ENCODE results near the gene ZNF213. TPM values are rescaled to one million over a fixed set of nuclear protein-coding genes. Genes with fewer than 3 reads are reported as not detected.
"Not testable (repeated sequence)": the region's sequence is repeated elsewhere in the genome, so short reads cannot be mapped to it uniquely, and the experiment has no call there.

Gene ZNF213
- total RNA-seq, 1 donor from 2014 or later = 2.7 TPM

DNA sequence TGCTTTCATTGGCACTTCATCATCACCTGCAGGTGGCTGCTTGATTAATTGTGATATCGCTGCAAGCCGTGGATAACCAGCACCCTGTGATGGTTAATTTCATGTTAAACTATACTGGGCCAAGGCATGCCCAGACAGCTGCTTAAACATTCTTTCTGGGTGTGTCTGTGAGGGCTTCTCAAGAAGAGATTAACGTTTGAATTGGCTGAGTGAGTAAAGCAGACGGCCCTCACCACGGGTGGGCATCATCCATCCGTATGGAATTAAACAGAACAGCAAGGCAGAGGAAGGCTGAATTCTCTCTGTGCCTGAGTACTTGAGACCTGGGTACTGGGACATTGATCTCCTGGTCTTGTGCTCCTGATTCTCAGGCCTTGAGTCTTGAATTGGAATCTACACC lies 7.1 kb upstream of the ZNF213 start:
- no peak for ATAC-seq
- DNase-seq (ENCODE audit: low spot score) = no peak

DNA sequence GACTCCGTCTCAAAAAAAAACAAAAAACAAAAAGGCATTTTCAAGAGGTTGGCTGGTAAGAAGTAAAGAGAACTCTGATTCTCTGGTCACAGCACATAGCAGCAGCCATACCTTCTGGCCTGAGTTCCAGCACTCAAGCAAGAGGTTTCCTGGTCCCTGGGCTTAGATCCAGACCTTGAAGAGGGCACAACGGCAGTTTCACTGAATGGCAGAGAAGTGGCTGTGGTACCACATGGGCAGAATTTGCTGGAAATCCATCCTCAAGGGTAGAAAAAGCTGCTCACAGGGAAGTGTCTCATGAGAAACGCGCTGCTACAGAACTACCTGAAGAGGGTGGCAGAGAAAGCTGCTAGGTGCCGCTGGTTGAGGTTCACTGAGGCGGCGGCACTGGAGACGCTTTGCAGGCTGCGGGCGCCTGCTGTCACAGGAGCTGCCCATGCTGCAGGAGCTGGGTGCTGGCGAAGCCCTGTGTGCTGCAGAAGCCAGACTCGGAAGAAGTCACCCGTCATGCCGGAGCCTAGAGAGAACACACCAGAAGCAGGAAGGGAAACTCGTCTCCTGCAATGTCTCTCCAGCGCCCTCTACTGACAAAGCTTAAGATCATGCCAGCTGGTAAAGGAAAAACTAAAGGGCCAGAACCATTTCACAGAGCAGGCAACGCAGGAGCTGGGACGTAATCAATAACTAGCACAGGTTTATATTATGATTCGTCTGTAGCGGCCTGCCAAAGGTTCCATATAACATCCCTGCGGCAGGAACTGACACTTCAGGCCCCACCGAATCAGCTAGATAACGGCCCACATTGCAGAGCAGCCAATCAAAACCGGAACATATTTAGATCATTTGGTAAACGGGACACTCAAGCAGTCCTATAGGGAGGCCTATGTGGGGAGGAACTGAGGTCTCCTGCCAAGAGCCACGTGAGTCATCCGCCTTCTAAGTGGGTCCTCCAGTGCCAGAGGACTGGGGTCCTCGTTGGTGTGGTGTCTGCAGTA lies 5.4 kb upstream of the ZNF213 start:
- DNase-seq (ENCODE audit: low spot score) (peak; percentile 74), ATAC-seq (peak; percentile 87)

GRCh38 chr16:3131755-3132377 lies 3.0 kb upstream of the ZNF213 start:
- ATAC-seq (peak; percentile 41), DNase-seq (ENCODE audit: low spot score) (no peak)

- ATAC-seq (no peak), DNase-seq (ENCODE audit: low spot score) (no peak)
Observed at GRCh38 chr16:3133844-3134243, 985 bp upstream of the ZNF213 start.

DNA sequence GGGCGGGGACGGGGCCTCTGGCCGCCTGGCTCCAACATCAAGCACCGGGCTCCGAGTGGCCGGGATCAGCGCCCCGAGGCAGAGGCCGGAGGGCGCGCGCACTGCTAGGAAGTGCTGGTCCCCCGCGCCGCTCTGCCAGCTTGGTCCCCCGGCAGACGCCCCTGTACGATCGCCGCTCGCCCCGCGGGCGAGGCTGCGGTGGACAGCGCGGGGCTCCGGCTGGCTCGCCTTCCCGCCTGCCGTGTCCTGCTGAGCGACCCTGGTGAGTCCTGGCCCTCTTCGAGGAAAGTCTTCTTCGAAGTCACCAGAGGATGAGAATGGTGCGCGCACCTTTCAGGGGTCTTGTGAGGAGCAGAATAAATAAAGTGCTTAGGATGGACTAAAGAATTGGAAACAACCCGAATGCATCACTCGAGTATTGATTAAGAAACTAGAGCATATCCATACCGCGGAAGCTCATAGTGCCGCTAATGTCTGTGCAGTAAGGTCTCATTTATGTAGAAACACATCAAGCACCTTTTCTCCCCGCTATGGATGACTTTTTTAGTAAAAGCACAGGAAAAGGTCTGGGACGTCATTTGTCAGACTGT lies 392 bp downstream of the ZNF213 start:
- DNase-seq (ENCODE audit: low spot score) = no peak
- peak; percentile 1 for ATAC-seq

DNA sequence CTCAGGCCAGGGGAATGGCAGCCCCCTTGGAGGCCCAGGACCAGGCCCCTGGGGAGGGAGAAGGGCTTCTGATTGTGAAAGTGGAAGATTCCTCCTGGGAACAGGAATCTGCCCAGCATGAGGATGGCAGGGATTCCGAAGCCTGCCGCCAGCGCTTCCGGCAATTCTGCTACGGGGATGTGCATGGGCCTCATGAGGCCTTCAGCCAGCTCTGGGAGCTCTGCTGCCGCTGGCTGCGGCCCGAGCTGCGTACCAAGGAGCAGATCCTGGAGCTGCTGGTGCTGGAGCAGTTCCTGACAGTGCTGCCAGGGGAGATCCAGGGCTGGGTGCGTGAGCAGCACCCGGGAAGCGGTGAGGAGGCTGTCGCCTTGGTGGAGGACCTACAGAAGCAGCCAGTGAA lies 2.4 kb downstream of the ZNF213 start:
- DNase-seq (ENCODE audit: low spot score) = no peak
- no peak for ATAC-seq

- ATAC-seq = no peak
- no peak for DNase-seq (ENCODE audit: low spot score)
Observed at GRCh38 chr16:3138342-3138741, 3.5 kb downstream of the ZNF213 start.

DNA sequence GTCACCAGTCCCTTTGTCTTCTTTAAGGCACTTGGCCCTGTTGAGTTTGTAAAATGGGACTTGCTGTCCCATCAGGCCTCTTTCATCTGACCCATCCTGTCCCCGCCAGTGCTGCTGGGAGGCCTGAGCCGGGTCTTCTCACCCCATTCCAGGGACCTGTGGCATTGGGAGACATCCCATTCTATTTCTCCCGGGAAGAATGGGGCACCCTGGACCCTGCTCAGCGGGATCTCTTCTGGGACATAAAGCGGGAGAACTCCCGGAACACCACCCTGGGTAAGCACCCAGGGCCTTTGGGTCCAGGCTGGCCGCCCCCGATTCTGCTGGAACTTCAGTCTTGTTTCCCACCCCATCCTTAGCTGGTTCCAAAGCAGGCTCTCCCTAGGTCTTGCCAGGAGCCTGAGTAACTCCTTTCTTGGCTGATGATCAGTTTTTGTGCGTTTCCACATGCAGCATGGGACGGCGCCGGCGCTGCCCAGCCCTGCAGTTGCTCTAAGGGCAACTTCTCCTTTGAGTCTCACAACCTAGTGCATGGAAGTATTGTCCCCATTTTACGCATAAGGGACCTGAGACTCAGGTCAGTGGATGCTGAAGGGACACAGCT lies 4.1 kb downstream of the ZNF213 start:
- ATAC-seq (no peak), DNase-seq (ENCODE audit: low spot score) (no peak)

GRCh38 chr16:3139561-3139960 lies 4.7 kb downstream of the ZNF213 start:
- DNase-seq (ENCODE audit: low spot score) = not testable (repeated sequence)

GRCh38 chr16:3140603-3141427 lies 6.0 kb downstream of the ZNF213 start:
- ATAC-seq = no peak
- DNase-seq (ENCODE audit: low spot score) = no peak

More at GRCh38 chr16:3139561-3139960, 4.7 kb downstream of the ZNF213 start:
- ATAC-seq = not testable (repeated sequence)

DNA sequence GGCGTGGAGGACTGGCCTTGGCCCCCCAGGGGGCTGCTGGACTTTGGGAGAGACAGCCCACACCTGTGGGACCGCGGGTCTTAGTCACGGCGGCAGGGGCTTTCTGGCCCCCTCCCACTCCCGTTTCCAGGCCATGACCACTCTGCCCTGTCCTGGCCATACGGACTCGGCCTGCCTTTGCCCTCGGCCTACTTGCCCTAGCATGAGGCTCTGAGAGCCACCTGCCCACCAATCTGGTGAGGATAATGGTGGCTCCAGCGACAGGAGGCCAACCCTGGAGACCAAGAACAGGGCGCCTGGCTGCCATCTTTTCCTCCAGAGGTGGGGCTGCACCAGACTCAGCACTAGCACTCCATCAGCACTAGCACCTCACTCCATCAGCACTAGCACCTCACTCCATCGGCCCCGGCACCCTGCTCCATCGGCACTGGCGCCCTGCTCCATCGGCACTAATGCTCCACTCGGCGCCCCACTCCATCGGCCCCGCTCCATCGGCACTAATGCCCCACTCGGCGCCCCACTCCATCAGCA lies 7.0 kb downstream of the ZNF213 start:
- DNase-seq (ENCODE audit: low spot score) = no peak

DNA sequence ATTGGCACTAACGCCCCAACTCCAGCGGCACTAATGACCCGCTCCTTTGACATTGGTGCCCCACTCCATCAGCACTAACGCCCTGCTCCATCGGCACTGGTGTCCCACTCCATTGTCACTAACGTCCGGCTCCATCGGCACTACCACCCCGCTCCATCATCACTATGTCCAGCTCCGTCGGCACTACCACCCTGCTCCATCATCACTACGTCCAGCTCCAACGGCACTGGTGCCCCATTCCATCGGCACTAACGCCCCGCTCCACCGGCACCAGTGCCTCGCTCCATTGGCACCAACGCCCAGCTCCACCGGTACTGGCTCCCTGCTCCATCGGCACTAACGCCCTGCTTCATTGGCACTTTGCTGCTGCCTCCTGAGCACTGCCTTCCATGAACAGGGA lies 7.5 kb downstream of the ZNF213 start:
- no peak for ATAC-seq
- DNase-seq (ENCODE audit: low spot score) = no peak

More for the DNA sequence above, 7.0 kb downstream of the ZNF213 start:
- no peak for ATAC-seq

DNA sequence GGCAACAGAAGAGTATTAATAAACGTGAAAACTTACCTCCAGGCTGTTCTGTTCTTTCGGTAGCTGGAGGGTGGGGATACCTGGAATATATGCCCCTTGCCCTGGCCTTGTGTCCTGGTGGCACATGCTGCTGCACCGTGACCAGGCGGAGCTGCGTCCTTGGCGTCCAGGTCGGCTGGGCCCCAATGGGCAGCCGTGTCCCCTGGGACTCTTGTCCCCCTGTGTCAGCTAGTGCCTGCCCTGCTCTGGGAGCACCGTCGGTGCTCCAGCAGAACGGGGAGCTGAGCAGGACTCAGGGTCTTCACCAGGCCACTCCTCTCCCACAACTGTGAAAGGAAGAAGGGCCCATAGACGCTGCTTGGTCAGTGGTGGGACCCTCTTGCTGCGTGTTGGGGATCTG lies 7.9 kb downstream of the ZNF213 start:
- DNase-seq (ENCODE audit: low spot score) = no peak

GRCh38 chr16:3143189-3143588 lies 8.4 kb downstream of the ZNF213 start:
- DNase-seq (ENCODE audit: low spot score) (no peak), ATAC-seq (no peak)

More for the DNA sequence above, 7.9 kb downstream of the ZNF213 start:
- ATAC-seq = no peak

DNA sequence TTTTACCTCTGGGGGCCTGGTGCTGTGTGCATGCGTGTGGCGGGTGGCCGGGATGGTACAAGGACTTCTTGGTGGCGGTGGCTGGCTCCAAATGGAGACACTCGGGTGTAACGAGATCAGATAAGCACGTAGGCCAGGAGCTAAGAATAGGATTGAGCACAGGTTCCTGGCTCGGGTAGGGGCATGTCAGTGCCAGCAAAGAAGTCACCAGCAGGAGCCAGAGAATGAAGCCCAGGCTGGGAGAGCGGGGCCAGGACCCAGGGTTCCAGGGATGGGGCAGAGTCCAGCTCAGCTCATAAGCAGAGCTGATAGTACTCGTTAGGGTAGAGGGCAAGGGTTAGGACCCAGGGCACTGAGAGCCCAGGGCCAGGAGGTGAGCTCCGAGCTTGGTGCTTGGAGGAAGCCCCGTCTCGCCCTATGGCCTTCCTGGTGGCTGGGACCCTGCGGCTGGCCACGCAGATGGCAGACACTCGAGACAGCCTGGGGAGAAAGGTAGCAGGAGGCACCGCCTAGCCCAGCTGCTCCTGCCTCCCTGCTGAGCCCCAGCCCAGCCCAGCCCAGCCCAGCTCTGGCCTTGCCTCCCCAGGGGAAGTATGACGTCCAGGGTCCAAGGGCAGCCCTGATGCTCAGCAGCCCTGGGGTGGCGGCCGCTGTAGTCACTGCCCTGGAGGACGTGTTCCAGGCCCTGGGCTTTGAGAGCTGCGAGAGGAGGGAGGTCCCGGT lies 8.9 kb downstream of the ZNF213 start:
- ATAC-seq (peak; percentile 92), DNase-seq (ENCODE audit: low spot score) (peak; percentile 95)

DNA sequence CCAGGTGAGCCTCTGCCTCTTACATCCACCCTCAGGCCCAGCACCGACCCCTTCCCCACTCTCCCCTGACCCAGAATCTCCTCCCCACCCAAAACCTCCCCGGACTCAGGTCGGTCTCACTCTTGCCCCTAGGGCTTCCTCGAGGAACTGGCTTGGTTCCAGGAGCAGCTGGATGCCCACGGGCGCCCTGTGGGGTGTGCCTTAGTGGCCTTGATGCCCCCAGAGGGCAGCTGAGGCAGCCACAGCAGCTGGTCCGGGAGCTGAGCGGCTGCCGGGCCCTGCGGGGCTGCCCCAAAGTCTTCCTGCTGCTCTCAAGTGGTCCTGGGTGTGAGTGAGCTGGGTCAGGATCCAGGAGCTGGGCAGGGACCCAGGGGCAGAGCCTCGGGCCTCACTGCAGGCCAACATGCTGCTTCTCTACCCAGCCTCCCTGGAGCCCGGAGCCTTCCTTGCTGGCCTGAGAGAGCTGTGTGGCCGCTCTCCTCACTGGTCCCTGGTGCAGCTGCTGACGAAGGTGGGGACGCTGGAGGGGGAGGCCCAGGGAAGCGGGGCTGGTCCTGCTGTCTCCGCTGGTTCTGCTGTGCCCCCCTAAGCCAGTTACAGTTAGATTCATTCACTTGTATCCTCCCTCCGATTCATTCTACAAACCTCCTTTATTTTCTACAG lies 9.6 kb downstream of the ZNF213 start:
- DNase-seq (ENCODE audit: low spot score) = no peak
- peak; percentile 0 for ATAC-seq

DNA sequence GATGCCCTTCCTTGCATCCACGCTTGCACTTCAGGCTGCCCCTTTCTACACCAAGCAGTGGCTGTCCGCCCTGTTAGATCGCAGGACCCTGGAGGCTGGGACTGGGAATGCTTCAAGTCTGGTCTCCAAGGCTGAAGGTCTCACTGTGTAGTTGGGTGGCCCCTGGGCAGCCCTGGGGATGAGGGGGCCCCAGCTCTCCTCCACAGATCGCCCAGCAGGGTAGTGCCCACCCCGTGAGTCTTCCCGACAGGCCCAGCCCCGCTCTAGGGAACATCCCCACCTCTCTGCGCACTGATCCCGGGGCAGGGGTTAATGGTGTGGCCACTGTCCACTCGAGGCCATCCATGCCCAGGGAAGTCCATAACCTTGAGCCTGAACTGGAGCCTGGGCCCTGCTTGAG lies 10.3 kb downstream of the ZNF213 start:
- no peak for ATAC-seq
- no peak for DNase-seq (ENCODE audit: low spot score)

DNA sequence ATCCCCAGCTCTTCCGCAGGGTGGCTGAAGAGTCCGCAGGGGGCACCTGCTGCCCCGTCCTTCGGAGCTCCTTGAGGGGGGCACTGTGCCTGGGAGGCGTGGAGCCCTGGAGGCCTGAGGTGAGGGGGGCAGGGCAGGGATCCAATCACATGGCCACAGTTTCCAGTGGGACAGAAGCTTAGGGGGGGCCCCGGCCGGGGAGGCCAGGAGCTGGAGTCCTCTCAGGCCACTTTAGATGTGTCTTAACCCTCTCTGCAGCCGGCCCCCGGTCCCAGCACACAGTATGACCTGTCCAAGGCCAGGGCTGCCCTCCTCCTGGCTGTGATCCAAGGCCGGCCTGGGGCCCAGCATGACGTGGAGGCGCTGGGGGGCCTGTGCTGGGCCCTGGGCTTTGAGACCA lies 10.8 kb downstream of the ZNF213 start:
- DNase-seq (ENCODE audit: low spot score) (no peak), ATAC-seq (no peak)

Data from left lobe of liver (tissue), 2 donors.